GM19372 (cell line): ENCODE measurements around the gene DMD.
"Not testable (repeated sequence)": the region's sequence is repeated elsewhere in the genome, so short reads cannot be mapped to it uniquely, and the experiment has no call there.

Experiments used
- ATAC-seq: cut with Tn5 transposase; IDR thresholded peaks from one replicate; pipeline ENCODE4 v1.9.1; 2021; ENCODE audit warnings: mild to moderate bottlenecking, low read depth, moderate library complexity; ENCODE audit not compliant: unreplicated experiment

The DMD gene

DNA sequence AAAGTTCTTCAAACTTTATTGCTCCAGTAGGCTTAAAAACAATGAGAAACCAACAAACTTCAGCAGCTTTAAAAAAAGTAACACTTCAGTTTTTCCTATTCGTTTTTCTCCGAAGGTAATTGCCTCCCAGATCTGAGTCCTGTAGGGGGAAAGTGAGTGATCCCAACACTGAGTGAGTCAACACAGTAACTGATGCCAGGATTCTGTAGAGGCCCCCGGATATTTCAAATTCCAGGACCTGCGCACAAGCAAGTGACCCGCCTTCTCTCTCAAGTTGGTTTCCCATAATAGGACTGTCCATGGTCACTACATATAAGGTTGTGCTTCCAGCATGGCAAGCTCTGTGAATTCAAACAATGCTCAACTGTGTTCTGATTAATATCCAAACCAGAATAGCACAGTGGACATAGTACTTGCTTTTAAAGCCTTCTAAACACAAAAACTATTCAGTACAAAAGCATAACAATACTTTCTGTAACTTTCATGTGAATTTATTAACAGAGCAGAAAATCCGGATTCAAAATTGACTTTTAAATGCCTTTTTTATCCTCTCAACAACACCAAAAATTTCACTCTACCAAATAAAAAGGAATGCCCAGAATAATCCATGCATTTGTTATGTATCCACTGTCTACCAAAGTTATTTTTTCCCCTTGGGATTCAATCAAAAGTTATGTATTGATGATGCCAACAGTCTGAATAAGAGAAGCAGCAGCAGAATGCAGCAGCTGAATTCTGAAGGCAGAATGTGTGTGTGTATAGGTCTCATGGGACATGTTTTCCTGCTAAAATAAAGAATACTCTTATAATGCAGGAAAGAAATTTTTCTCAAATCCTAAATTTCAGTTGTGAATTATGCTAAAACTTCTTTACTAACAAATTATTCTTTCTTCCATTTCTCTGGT is at the start of gene DMD:
Gene DMD (minus strand): TSS at position 194 of the 905 bp plus-strand sequence. CDS start 237 bp downstream, outside the sequence.
- no peak for ATAC-seq

DNA sequence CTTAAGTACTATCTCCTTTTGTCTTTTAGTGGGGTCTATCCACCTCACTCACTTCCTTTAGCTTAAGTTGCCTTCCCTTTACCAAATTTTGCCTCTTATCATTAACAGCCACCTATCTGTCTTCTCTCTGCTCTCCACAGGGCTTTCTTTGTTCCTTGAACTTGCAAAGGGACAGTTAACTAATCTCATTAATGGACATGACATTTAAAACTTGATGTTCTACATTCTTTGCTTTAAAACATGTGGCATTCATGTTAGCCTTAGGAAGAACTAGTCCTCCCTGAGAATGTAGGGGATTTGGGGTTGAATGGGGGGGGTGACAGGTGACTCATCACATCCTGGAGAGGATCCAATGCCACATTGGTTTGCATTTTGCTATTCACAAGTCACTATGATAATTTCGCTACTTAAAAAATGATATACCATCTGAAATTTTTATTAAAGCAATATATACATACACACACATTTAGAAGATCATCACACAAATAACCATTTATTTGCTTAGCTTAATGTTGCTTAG is 41.0 kb upstream of the DMD start:
- ATAC-seq, result no peak

DNA sequence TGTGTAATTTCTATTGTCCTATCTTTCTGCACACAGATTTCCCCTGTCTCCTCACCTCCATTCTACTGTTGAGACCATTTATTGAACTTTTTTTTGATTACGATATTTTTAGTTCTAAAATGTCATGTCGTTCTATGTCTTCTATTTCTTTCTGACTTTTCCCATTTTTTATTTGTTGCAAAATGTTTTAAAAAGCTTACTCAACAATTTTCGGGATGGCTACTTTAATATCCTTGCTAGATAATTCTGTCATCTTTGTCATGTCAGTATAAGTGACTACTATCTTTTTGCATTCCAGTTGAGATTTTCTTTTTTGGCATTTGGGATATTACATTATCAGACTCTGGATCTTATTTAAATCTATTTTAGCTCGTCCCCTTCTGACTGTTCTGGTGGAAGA is 7.5 kb upstream of the DMD start:
- no peak for ATAC-seq

DNA sequence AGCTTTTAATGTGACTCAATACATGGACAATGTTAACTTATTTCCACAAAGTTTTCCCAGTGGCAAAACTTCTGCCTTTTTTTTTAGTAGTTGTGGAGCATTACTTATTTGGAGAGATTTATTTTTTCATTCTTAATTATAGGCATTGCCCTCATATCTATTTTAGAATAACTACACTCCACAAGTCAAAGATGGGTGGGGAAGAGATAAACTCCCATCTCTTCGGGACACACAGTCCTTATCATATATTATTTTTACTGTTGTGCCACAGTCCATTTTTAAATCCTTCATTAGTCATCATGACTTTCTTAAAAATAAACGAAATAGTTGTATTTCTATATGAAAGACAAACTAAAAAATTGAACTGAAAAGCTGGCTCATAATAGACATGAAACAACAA is 1.2 kb downstream of the DMD start:
- no peak for ATAC-seq

DNA sequence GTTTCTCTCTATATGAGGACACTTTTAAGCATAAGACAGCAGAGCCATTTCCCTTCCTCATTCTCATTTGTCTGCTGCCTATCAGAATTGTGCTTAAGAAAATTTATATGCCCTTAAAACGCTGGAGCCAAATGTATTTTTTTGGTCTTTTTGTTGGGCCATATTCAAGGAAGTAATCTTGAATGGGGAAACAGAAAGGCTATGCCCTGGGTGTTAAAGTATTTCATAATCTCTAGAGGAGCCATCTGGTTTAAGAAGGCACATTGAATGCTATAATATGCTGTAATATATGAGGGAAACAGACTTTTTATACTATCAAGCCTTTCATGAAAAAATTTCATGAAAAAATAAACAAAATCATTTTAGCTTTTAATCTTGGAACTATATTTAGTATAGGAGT is 4.3 kb downstream of the DMD start:
- ATAC-seq, result no peak

DNA sequence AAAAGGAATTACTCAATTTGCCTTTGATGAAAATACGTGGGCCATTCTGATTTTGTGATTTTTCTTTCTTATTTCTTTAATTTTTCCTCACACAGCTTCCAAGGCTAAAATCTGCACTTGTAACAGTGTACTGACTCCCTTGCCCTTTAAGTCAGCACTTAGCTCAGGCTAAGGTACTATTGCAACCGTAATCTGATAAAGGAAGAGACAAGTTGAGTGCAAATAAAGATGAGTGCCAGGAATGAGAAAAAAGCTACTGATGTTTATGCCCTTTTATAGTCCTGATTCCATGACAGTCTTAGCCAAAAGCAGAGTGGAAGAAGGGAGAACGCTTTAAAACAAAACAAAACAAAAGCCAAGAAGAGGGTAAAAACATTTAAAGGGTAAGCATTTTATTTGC is 6.0 kb downstream of the DMD start:
- ATAC-seq, result no peak

DNA sequence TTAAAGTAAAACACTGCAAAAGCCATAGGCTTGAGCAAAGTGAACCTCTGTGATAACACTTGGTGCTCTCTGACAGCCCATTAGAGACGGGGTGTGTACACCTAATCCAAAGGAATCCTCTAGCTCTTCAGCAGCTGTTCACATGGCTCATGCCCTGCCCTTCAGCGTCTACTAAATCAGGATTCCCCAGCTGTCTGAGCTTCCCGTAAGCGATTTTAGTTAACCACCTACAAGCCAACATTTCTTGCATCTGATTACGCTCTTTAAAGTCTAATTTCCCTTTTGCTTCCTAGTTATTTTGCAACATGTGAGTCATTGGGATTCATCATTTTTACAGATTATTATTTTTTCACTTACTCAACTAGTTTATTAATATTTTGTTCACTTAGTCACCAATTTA is 6.5 kb downstream of the DMD start:
- ATAC-seq, result no peak

DNA sequence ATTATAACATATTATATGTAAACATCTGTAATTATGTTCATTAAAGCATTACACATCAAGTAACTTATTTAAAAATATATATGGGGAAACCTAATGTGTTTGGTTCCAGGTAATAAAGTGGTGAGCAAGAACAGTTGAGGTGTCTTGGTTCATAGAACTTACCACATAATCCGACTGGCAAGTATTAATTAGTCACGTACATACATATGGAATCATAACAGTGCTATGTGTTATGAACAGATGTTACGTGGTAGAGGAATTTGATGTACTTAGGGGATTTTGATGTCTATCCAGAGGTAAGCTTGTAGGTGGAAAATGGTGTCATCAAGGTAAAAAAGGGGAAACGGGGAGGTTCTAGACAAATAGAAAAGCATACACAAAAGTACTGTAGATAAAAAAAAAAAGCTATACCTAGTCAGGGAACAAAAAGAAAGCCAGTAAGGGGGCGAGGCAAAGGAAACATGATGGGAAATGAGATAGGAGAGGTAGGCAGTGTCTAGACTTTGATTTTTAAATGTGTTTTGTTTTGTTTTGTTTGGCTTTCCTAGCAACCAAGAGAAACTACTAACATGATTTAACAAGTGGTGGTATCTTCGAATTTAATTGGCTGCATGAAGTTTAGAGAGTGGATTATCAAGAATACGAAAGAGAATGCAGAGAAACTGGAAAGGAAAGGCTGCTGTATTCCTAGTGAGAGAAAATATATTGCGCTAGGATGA is 12.6 kb downstream of the DMD start:
- ATAC-seq, result no peak

DNA sequence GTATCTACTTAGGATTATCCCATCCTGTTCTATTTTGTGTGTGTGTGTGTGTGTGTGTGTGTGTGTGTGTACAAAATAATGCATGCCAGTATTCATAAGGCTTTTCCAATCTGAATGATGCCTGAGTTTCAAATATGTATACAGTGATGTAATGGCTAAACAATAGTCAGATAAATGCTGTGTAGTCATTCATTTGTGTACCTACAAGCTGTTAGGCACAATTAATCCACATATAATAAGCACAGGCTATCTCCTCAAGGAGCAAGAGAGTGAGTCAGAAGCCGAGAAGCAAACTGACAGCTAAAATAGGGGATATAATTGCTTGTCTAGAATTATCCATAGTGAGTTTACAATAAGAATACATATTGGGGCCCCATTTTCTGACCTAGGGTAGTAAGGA is 15.7 kb downstream of the DMD start:
- ATAC-seq, result no peak

DNA sequence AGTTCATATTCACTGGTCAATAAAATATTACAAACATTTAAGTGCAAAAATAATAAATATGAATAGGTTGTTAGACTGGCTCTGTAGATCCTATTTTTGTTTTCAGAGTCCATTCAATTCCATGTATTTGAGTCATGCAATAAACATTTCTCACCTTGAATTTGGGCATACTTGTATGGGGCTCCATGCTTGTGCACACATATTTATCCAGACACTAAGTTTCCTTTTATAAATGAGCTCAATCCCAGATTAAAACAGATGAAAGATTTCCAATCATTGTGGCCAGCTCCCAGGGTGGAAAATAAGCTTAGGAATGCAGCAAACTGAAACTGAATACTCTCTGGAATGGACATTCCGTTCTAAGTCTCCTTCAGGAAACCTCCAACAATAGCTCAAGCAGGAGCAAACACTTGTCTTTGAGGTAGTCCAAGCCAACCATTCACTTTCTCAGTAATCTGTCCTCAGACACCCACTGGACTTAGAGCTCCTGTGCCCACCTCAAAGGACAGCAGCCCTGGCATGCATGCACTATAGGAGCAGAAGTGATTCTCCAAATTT is 16.4 kb downstream of the DMD start:
- no peak for ATAC-seq

DNA sequence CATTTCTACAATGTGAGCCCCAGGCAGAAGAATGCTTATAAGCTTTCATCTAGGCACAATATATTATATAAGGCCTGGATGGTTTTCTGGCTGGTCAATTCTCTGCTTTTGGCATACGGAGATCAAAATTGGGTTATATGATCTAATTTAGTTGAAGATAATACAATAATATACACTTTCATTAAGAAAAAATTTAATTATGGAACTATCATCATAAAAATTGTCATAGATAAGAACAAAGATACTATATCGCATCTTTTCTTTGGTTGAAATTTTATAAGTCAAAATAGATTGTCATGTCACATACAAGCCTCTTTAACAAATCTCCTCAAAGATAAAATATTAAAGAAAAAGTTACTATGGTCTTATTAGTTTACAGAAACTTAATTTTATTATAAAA is 17.1 kb downstream of the DMD start:
- no peak for ATAC-seq

DNA sequence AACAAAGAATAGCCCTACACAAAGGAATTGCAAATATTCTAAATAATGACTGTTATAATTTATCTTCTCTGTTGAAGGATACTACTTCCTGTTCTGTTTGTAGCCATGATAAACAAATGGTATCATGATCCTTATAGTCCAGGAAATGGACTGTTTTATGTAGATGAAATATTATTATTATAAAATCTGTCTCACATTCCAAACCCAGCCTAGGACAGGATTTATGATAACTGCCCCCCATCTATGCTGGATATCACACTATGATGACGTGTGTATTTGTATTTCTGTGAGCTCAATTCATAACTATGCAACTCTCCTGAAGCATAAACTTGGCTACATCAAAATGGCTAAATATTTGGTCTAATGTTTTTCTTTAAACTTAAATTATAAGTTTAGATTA is 21.3 kb downstream of the DMD start:
- no peak for ATAC-seq

DNA sequence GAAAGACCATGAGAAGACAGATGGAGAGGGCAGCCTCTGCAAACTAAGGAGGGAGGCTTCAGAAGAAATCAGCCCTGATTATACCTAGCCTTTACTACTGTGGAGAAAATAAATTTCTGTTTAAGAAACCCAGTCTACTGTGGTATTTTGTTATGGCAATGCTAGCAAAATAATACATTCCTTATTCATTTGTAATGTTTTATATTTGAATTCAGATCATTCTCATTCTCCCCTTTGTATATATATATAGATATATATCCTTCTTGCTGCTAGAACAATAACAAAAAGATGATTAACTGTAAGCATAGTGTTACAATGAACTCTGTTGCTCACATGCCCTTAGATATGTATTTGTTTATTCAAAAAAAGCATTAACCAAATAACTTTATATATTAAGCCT is 22.5 kb downstream of the DMD start:
- no peak for ATAC-seq

DNA sequence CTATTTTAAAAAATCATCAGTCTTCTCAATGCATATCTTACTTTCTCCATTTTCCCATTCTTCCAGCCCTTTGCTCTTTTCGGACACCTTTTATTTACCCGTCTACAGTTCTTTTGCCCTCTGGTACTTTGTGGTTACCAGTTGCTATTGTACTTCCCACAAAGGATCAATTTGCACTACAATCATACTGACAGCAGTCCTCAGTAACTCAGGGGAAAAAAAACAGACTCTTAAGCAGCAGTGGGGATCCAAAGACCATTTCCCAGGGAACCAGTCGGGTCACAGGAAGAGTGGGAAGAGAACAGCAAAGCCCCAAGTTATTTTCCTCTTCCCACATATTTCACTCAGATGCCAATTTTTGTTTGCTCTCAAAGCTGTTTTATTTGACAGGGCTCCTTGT is 23.1 kb downstream of the DMD start:
- ATAC-seq, result no peak

DNA sequence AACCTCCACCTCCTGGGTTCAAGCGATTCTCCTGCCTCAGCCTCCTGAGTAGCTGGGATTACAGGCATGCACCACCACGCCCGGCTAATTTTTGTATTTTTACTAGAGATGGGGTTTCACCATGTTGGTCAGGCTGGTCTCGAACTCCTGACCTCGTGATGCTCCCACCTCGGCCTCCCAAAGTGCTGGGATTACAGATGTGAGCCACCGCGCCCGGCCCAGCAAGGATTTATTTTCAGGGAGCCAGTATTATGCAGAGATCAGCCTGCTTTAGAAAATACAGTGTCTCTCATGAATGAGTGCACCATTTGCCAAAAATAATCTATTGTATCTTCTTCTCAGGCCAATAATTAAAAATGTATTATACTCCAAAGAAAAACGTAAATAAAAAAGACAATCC is 26.5 kb downstream of the DMD start:
- ATAC-seq, result not testable (repeated sequence)

DNA sequence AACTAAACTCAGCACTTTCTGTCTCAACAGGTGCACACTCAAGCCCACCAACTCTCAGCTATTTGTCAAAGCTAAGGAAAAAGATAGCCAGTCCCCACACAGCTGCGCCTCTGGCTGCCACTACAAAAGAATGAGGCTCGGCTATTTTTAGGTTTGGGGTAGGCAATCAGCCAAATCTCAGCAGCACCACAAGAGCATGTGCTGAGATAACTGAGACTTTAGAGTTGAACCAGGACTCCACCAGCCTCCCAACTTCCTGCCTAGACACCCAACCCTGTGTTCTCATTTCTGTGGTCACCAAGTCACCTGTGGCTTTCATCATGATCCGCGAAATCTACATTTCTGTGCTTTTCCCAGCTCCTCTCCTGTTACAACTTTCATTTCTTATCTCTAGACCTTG is 28.0 kb downstream of the DMD start:
- ATAC-seq, result no peak

DNA sequence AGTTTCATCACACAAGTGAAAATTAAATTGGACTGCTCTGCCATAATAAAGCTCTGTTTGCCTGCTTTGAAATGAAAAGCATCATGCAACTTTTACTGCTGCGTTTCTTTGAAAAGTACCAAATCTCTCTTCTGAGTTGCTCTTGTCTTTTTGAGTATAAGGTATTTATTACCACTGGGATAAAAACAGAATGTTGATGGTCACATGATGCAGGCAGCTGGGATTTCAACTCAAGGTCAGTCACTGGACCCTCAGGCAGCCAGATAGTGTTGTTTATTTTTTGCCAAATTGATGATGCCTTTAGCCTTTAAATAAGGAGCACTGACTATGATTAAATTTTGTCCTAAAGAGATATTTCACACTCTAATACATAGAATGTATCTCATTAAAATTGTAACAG is 32.7 kb downstream of the DMD start:
- no peak for ATAC-seq

DNA sequence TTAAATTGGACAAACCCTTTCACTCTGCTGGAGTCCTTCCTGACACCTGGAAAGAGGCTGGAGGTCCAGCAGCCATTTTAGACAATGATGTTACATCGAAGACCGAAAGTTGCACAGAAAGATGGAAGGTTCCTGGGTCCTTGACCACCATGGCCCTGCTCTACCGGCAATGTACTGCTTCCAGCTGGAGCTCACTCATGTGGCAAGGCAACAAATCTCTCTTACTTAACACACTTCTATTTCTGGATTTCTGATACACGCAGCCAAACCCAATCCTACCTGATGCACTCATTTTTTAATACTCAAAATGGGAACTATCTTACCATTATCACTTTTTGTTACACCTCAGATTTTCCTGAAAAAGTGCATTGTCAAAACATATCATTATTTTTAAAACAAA is 33.1 kb downstream of the DMD start:
- ATAC-seq, result no peak

DNA sequence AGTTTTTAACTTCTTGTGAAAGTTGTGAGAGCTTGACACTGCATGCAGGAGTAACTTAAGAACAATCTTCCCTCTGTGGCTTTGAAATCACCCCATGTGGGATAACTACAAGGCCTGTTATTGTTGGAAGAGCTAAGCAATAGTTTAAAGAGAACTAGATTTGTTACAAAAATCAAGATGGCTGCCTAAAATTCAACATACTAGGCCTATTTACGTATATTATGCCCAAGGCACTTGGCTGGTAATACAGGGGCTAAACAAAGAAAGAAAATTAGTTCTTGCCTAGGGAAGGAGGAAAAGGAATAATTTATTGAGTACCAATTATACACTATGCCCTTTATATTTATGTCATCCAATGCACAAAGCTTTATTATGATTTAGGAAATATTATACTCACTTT is 36.1 kb downstream of the DMD start:
- no peak for ATAC-seq

DNA sequence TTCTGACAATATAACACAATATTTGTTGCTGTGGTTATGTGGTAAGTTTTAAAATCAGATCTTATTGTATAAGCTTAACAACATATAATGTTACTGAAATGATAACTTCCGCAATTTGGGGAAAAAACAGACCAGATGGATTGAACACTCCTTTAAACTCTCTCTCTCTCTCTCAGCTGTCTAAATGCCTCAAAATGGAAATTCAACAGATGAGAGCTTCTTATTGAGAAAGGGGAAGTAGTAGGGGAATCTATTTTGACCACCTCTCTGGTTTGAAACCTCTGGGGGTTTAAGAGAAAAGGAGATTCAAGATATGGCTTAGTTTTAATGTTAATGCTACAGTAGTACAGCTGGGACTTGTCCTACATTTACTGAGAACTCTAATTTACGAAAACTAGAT is 40.3 kb downstream of the DMD start:
- no peak for ATAC-seq

DNA sequence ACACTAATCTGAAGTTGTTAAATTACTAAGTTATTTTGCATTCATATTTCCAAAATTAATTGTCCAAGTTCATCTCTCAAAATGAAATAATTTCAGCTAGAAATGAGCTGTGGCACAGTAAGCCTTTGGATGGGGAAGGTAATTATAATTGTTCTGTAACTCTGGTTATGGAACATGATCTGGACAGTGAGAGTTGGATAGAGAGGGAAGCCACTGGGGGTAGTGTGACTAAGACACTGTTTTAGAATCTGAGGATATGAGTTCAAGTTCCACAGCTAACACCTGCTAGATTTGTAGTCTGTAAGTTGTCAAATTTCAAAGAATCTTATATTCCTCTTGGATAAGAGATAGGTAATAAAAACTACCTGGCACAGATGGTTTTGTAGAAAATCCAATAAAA is 49.5 kb downstream of the DMD start:
- no peak for ATAC-seq
